GM12878 (cell line): ENCODE results near the gene ADGRE1. TPM values are rescaled to one million over a fixed set of nuclear protein-coding genes. Genes with fewer than 3 reads are reported as not detected.

ENCODE experiments used
- ATAC-seq: fragments of 200-7000 bp; cut with Tn5 transposase; 3 replicates; pipeline ENCODE4 v1.9.1; 2020; ENCODE audit warnings: mild to moderate bottlenecking, moderate library complexity
- BruUV-seq: library from RNA; stranded (reverse); fragments of 400-500 nt; replicated peaks from 2 replicates; lab custom pipeline; 2021; lab: Mats Ljungman, UMichigan
- CTCF ChIA-PET: fragments of 300-600 bp; sonication (Branson Sonifier 250); formaldehyde crosslinking; extraction: SDS; loops from one replicate; lab custom pipeline; 2021; ENCODE audit warnings: inconsistent platforms; lab: Yijun Ruan, JAX
- POLR2A ChIA-PET: fragments of 350-600 bp; formaldehyde crosslinking; extraction: SDS; loops from one replicate; lab custom pipeline; 2021; ENCODE audit warnings: inconsistent platforms; lab: Charles Lee
- RAD21 ChIA-PET: fragments of 300-600 bp; sonication (Branson Sonifier 250); formaldehyde crosslinking; loops from one replicate; lab custom pipeline; 2023; ENCODE audit warnings: antibody characterized with exemption; ENCODE audit not compliant: unreplicated experiment; lab: Charles Lee
- SMC1A ChIA-PET: fragments of 300-600 bp; sonication (Branson Sonifier 250); formaldehyde crosslinking; loops from one replicate; lab custom pipeline; 2023; ENCODE audit not compliant: unreplicated experiment, uncharacterized antibody; lab: Charles Lee
- DNase-seq: peaks from one replicate; pipeline ENCODE4 v3.0.0-alpha.2; 2011; ENCODE audit warnings: low read depth, low spot score
- FAIRE-seq: peaks from 3 replicates; lab custom pipeline; 2011; peaks lifted over from hg19 to GRCh38; lab: Jason Lieb, UNC
- H2AFZ ChIP-seq: 2 replicates; pipeline ENCODE4 v1.6.0; 2011; ENCODE audit warnings: low read depth, low read length, control low read depth; ENCODE audit not compliant: control insufficient read depth
- H3K27ac ChIP-seq: 2 replicates; pipeline ENCODE4 v1.5.1; 2011; ENCODE audit warnings: control low read depth; ENCODE audit not compliant: control insufficient read depth, insufficient read depth
- H3K27me3 ChIP-seq, 2 experiments: replicated peaks in 1 of 2; 2 replicates each; pipeline versions ENCODE4 v1.6.0 to v1.6.1; 2011; ENCODE audit warnings: low read length in 1 of 2; ENCODE audit not compliant: control insufficient read depth in 2 of 2, insufficient read depth in 2 of 2
- H3K36me3 ChIP-seq, 2 experiments: 2 replicates each; pipeline ENCODE4 v1.5.1; 2011; ENCODE audit warnings: low read length in 1 of 2; ENCODE audit not compliant: control insufficient read depth in 2 of 2, insufficient read depth in 2 of 2
- H3K4me1 ChIP-seq: 2 replicates; pipeline ENCODE4 v1.6.1; 2011; ENCODE audit warnings: mild to moderate bottlenecking, low read length, moderate library complexity, mixed read lengths; ENCODE audit not compliant: control insufficient read depth, insufficient read depth
- H3K4me2 ChIP-seq: 2 replicates; pipeline ENCODE4 v1.6.0; 2011; ENCODE audit warnings: control low read depth; ENCODE audit not compliant: control insufficient read depth, insufficient read depth
- H3K4me3 ChIP-seq: fragments of 200-600 bp; sonication (generic); 2 replicates; pipeline ENCODE4 v1.5.1; 2016
- H3K79me2 ChIP-seq: 2 replicates; pipeline ENCODE4 v1.6.0; 2011; ENCODE audit warnings: low read length; ENCODE audit not compliant: control insufficient read depth, insufficient read depth
- H3K9ac ChIP-seq: 2 replicates; pipeline ENCODE4 v1.8.0; 2011; ENCODE audit warnings: low read length, control low read depth, mixed read lengths; ENCODE audit not compliant: control insufficient read depth, insufficient read depth
- H3K9me3 ChIP-seq: replicated peaks from 3 replicates; pipeline ENCODE4 v1.5.1; 2011; ENCODE audit warnings: mild to moderate bottlenecking, low read length; ENCODE audit not compliant: control insufficient read depth, insufficient read depth
- H4K20me1 ChIP-seq: 2 replicates; pipeline ENCODE4 v1.6.0; 2011; ENCODE audit not compliant: control insufficient read depth, insufficient read depth
- BHLHE40 ChIP-seq, 2 experiments: fragments of 450-650 bp in 1 of 2; IDR thresholded peaks; 2 replicates each; pipeline ENCODE4 v1.6.1; 2011 to 2017; ENCODE audit warnings: low read depth in 2 of 2, borderline replicate concordance in 1 of 2, improper control_type of control experiment in 1 of 2, low read length in 1 of 2, mild to moderate bottlenecking in 1 of 2
- CEBPB ChIP-seq, 2 experiments: fragments of 150-350 bp in 1 of 2; IDR thresholded peaks; 2 replicates each; pipeline ENCODE4 v1.6.1; 2012 to 2014; ENCODE audit warnings: low read depth in 2 of 2, low read length in 2 of 2, borderline replicate concordance in 1 of 2, inconsistent platforms in 1 of 2
- CHD4 ChIP-seq: fragments of 200-600 bp; sonication (generic); IDR thresholded peaks from 2 replicates; pipeline ENCODE4 v1.6.1; 2016; ENCODE audit warnings: mild to moderate bottlenecking
- DPF2 ChIP-seq: fragments of 450-650 bp; IDR thresholded peaks from 2 replicates; pipeline ENCODE4 v1.6.1; 2017; ENCODE audit warnings: mild to moderate bottlenecking
- IKZF1 ChIP-seq: fragments of 450-650 bp; conservative IDR thresholded peaks from 2 replicates; pipeline ENCODE4 v1.6.1; 2017; ENCODE audit warnings: antibody characterized with exemption, mild to moderate bottlenecking
- JUNB ChIP-seq: IDR thresholded peaks from 2 replicates; pipeline ENCODE4 v1.6.1; 2016; ENCODE audit warnings: antibody characterized with exemption, mild to moderate bottlenecking
- KDM1A ChIP-seq: fragments of 200-600 bp; sonication (generic); IDR thresholded peaks from 2 replicates; pipeline ENCODE4 v1.6.1; 2016; ENCODE audit warnings: borderline replicate concordance
- KLF5 ChIP-seq: fragments of 450-650 bp; IDR thresholded peaks from 2 replicates; pipeline ENCODE4 v1.6.1; 2014; ENCODE audit warnings: mild to moderate bottlenecking; ENCODE audit not compliant: partially characterized antibody
- RB1 ChIP-seq: fragments of 450-650 bp; formaldehyde crosslinking; IDR thresholded peaks from 2 replicates; pipeline ENCODE4 v1.6.1; 2017; ENCODE audit warnings: mild to moderate bottlenecking, borderline replicate concordance
- SRF ChIP-seq, 2 experiments: IDR thresholded peaks; 2 replicates each; pipeline ENCODE4 v1.6.1; 2011; ENCODE audit warnings: low read depth in 2 of 2, low read length in 2 of 2, mild to moderate bottlenecking in 1 of 2, moderate library complexity in 1 of 2
- WRNIP1 ChIP-seq: IDR thresholded peaks from 2 replicates; pipeline ENCODE4 v1.6.1; 2011; ENCODE audit warnings: low read depth, low read length, improper control_type of control experiment, borderline replicate concordance
- WGBS: methylation state at CpG from one replicate; pipeline ENCODE4 v1.1.6; 2016; ENCODE audit warnings: low lambda C conversion rate; ENCODE audit not compliant: insufficient replicate concordance, insufficient coverage; ENCODE audit errors: missing lambda C conversion rate; 5-methylcytosine and 5-hydroxymethylcytosine counted together
- in situ Hi-C: fragments of 300-500 bp; cut with MboI; formaldehyde crosslinking; loops from 9 replicates; pipeline ENCODE4 v1.14.3; 2018; ENCODE audit warnings: mixed read lengths
- intact Hi-C: fragments of 100-400 bp; cut with micrococcal nuclease; formaldehyde crosslinking; loops from one replicate; pipeline ENCODE4 v1.14.2; 2022; ENCODE audit not compliant: unreplicated experiment
- polyA plus RNA-seq, 11 experiments: library from polyadenylated mRNA; depleted of rRNA in 4 of 11; unstranded in 6 of 11; stranded (reverse) in 5 of 11; fragments of >200 nt; fragmentation: Nextera tagmentation in 4 of 11; fragmentation: Illumina TruSeq in 1 of 11; extraction: Ambion mirVana in 4 of 11; extraction: Trizol in 1 of 11; gene quantifications; 1 replicate in 1 of 11; 2 replicates in 10 of 11; pipeline versions ENCODE4 v1.2.1 to v1.2.3, GENCODE V29; 2011 to 2016; ENCODE audit warnings: inconsistent platforms in 2 of 11, missing spikeins in 2 of 11, low read depth in 1 of 11
- total RNA-seq, 4 experiments: library from RNA; depleted of rRNA in 3 of 4; stranded (reverse); fragments of >200 nt in 3 of 4; fragmentation: Illumina TruSeq in 1 of 4; extraction: Trizol in 1 of 4; gene quantifications; 2 replicates each; pipeline versions ENCODE4 v1.2.1 to v1.2.3, GENCODE V29; 2013 to 2021
- TF ChIP-seq, protein P1 (sequence below): IDR thresholded peaks from 2 replicates; pipeline ENCODE4 v1.6.1; 2012; ENCODE audit warnings: low read depth, low read length, improper control_type of control experiment
- TF ChIP-seq, protein P2 (sequence below): IDR thresholded peaks from 2 replicates; pipeline ENCODE4 v1.6.1; 2011; ENCODE audit warnings: borderline replicate concordance, low read depth, mild to moderate bottlenecking, moderate library complexity, mixed read lengths, low read length; ENCODE audit not compliant: insufficient read depth; ENCODE audit errors: extremely low read length
- TF ChIP-seq, protein P3 (sequence below): fragments of 450-650 bp; IDR thresholded peaks from 2 replicates; pipeline ENCODE4 v1.6.1; 2017; ENCODE audit warnings: mild to moderate bottlenecking, moderate library complexity
- TF ChIP-seq, protein P4 (sequence below): IDR thresholded peaks from 2 replicates; pipeline ENCODE4 v1.6.1; 2012; ENCODE audit warnings: low read depth, low read length, improper control_type of control experiment

The ADGRE1 gene
- total and polyA plus RNA-seq, 10 of the 15 experiments (the other 5 are each of a cell fraction or from before 2014, with no cell fraction given), result 7.9 to 35.7 (median 9.9) TPM

DNA sequence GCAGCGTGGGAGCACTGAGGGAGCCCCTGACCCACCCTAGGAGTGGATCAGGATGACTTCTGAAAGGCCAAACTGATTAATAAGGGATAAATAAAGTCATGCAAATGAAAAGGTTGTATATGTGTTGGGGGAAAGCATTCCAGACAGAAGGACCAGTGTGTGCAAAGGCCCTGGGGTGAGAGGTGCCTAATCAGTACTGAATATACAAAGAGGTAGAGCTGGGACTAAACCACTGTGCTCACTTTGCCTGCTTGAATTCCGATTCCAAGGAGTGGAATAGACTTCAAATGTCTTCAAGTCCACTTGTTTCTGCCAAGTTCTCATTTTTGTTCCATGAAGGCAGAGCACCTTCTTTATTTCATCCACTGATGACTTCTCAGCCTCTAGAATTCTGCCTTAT lies 32.6 kb upstream of the ADGRE1 start:
- in situ Hi-C loops (no loop called here), intact Hi-C loops (no loop called here)
- H3K27me3 ChIP-seq, result no peaks in the 10 kb centered on the region
- FAIRE-seq (no peak), ATAC-seq (no peak), DNase-seq (no peak)
- ChIA-PET SMC1A (no interaction called here), RAD21 (no interaction called here), CTCF (no interaction called here), POLR2A (no interaction called here)
- H3K4me2 ChIP-seq, result no peak overlapping the region
- TF ChIP-seq WRNIP1, result no peak
- no peak for TF ChIP-seq IKZF1
- no peak for TF ChIP-seq RB1
- TF ChIP-seq, protein P1, sequence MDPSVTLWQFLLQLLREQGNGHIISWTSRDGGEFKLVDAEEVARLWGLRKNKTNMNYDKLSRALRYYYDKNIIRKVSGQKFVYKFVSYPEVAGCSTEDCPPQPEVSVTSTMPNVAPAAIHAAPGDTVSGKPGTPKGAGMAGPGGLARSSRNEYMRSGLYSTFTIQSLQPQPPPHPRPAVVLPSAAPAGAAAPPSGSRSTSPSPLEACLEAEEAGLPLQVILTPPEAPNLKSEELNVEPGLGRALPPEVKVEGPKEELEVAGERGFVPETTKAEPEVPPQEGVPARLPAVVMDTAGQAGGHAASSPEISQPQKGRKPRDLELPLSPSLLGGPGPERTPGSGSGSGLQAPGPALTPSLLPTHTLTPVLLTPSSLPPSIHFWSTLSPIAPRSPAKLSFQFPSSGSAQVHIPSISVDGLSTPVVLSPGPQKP, result no peak
- no peak for TF ChIP-seq KLF5
- no peak for TF ChIP-seq JUNB
- TF ChIP-seq DPF2, result no peak
- TF ChIP-seq, protein P2, sequence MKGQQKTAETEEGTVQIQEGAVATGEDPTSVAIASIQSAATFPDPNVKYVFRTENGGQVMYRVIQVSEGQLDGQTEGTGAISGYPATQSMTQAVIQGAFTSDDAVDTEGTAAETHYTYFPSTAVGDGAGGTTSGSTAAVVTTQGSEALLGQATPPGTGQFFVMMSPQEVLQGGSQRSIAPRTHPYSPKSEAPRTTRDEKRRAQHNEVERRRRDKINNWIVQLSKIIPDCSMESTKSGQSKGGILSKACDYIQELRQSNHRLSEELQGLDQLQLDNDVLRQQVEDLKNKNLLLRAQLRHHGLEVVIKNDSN, result no peak
- TF ChIP-seq, protein P3, sequence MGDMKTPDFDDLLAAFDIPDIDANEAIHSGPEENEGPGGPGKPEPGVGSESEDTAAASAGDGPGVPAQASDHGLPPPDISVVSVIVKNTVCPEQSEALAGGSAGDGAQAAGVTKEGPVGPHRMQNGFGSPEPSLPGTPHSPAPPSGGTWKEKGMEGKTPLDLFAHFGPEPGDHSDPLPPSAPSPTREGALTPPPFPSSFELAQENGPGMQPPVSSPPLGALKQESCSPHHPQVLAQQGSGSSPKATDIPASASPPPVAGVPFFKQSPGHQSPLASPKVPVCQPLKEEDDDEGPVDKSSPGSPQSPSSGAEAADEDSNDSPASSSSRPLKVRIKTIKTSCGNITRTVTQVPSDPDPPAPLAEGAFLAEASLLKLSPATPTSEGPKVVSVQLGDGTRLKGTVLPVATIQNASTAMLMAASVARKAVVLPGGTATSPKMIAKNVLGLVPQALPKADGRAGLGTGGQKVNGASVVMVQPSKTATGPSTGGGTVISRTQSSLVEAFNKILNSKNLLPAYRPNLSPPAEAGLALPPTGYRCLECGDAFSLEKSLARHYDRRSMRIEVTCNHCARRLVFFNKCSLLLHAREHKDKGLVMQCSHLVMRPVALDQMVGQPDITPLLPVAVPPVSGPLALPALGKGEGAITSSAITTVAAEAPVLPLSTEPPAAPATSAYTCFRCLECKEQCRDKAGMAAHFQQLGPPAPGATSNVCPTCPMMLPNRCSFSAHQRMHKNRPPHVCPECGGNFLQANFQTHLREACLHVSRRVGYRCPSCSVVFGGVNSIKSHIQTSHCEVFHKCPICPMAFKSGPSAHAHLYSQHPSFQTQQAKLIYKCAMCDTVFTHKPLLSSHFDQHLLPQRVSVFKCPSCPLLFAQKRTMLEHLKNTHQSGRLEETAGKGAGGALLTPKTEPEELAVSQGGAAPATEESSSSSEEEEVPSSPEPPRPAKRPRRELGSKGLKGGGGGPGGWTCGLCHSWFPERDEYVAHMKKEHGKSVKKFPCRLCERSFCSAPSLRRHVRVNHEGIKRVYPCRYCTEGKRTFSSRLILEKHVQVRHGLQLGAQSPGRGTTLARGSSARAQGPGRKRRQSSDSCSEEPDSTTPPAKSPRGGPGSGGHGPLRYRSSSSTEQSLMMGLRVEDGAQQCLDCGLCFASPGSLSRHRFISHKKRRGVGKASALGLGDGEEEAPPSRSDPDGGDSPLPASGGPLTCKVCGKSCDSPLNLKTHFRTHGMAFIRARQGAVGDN, result no peak
- TF ChIP-seq SRF (IDR thresholded peaks at IDR 0.05; ENCODE audit: low read depth in 2 of 2, low read length in 2 of 2), result no peak
- no peak for TF ChIP-seq BHLHE40 (IDR thresholded peaks at IDR 0.05; ENCODE audit: borderline replicate concordance in 1 of 2, low read depth in 2 of 2, low read length in 1 of 2)
- TF ChIP-seq, protein P4, sequence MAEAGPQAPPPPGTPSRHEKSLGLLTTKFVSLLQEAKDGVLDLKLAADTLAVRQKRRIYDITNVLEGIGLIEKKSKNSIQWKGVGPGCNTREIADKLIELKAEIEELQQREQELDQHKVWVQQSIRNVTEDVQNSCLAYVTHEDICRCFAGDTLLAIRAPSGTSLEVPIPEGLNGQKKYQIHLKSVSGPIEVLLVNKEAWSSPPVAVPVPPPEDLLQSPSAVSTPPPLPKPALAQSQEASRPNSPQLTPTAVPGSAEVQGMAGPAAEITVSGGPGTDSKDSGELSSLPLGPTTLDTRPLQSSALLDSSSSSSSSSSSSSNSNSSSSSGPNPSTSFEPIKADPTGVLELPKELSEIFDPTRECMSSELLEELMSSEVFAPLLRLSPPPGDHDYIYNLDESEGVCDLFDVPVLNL, result no peak
- TF ChIP-seq KDM1A, result no peak
- no peak for TF ChIP-seq CHD4
- TF ChIP-seq CEBPB (IDR thresholded peaks at IDR 0.05; ENCODE audit: borderline replicate concordance in 1 of 2, low read depth in 2 of 2, low read length in 2 of 2), result no peak
- H2AFZ ChIP-seq, result no peak overlapping the region
- TSS peak; percentile 34 for BruUV-seq
- H4K20me1 ChIP-seq, result no peaks in the 10 kb centered on the region
- H3K9me3 ChIP-seq, result no peaks in the 10 kb centered on the region
- H3K9ac ChIP-seq, result no peak overlapping the region
- 97% methylated on average over 2 of the region's 2 CpGs for WGBS
- no peaks in the 10 kb centered on the region for H3K79me2 ChIP-seq
- peaks cover under 1% of the 10 kb centered on the region; the same call in 1 of the 2 replicates for H3K4me1 ChIP-seq
- H3K36me3 ChIP-seq, result peaks cover 4 to 11% of the 10 kb centered on the region in 2 experiments
- H3K27ac ChIP-seq, result no peak overlapping the region
- H3K4me3 ChIP-seq, result no peak overlapping the region
